H9 (cell line): ENCODE data around the gene BCHE. TPM values are rescaled to one million over a fixed set of nuclear protein-coding genes. Genes with fewer than 3 reads are reported as not detected.

Experiments used
- DNase-seq: peaks from one replicate; pipeline ENCODE4 v3.0.0-alpha.2; 2017
- H2AFZ ChIP-seq: one replicate; pipeline ENCODE4 v1.6.1; 2013; ENCODE audit warnings: mild to moderate bottlenecking, low read length, control low read depth, moderate library complexity
- H2AK5ac ChIP-seq: 2 replicates; pipeline ENCODE4 v1.6.1; 2013; ENCODE audit warnings: low read length, control low read depth, mixed read lengths; ENCODE audit not compliant: insufficient read length
- H2BK120ac ChIP-seq: one replicate; pipeline ENCODE4 v1.6.1; 2013; ENCODE audit warnings: low read depth, mild to moderate bottlenecking, low read length, control low read depth, inconsistent platforms; ENCODE audit not compliant: poor library complexity, severe bottlenecking
- H2BK12ac ChIP-seq: 2 replicates; pipeline ENCODE4 v1.6.1; 2013; ENCODE audit warnings: low read length, control low read depth, mixed read lengths, low read depth; ENCODE audit not compliant: insufficient read length
- H2BK15ac ChIP-seq: 2 replicates; pipeline ENCODE4 v1.6.1; 2013; ENCODE audit warnings: low read depth, low read length, control low read depth
- H2BK20ac ChIP-seq: one replicate; pipeline ENCODE4 v1.6.1; 2013; ENCODE audit warnings: low read depth, mild to moderate bottlenecking, low read length, control low read depth, inconsistent platforms; ENCODE audit not compliant: poor library complexity, severe bottlenecking
- H2BK5ac ChIP-seq: 2 replicates; pipeline ENCODE4 v1.6.1; 2013; ENCODE audit warnings: low read length, control low read depth, mixed read lengths; ENCODE audit not compliant: insufficient read length
- H3K14ac ChIP-seq: 2 replicates; pipeline ENCODE4 v1.6.1; 2013; ENCODE audit warnings: low read length, control low read depth; ENCODE audit not compliant: insufficient read depth
- H3K18ac ChIP-seq: 2 replicates; pipeline ENCODE4 v1.6.1; 2013; ENCODE audit warnings: low read depth, mild to moderate bottlenecking, mixed read lengths, low read length, control low read depth; ENCODE audit not compliant: insufficient read length
- H3K23ac ChIP-seq: 2 replicates; pipeline ENCODE4 v1.6.1; 2013; ENCODE audit warnings: low read length, control low read depth, mixed read lengths, low read depth; ENCODE audit not compliant: insufficient read length
- H3K23me2 ChIP-seq: 2 replicates; pipeline ENCODE4 v1.6.1; 2013; ENCODE audit warnings: low read depth, mild to moderate bottlenecking, mixed read lengths, low read length, control low read depth; ENCODE audit not compliant: insufficient read length, poor library complexity, severe bottlenecking
- H3K27ac ChIP-seq: 2 replicates; pipeline ENCODE4 v1.5.1; 2013; ENCODE audit warnings: low read length, control low read depth, mixed read lengths, low read depth; ENCODE audit not compliant: insufficient read length
- H3K27me3 ChIP-seq: 2 replicates; pipeline ENCODE4 v1.6.1; 2013; ENCODE audit warnings: low read length, control low read depth, inconsistent platforms; ENCODE audit not compliant: insufficient read depth
- H3K4ac ChIP-seq: 2 replicates; pipeline ENCODE4 v1.6.1; 2013; ENCODE audit warnings: low read depth, mild to moderate bottlenecking, control low read depth, inconsistent platforms, low read length, moderate library complexity
- H3K4me1 ChIP-seq: 2 replicates; pipeline ENCODE4 v1.6.1; 2013; ENCODE audit warnings: low read length, control low read depth, inconsistent platforms; ENCODE audit not compliant: insufficient read depth
- H3K4me2 ChIP-seq: 2 replicates; pipeline ENCODE4 v1.6.1; 2013; ENCODE audit warnings: low read length, control low read depth, mixed read lengths; ENCODE audit not compliant: insufficient read length, insufficient read depth
- H3K56ac ChIP-seq: 2 replicates; pipeline ENCODE4 v1.6.1; 2013; ENCODE audit warnings: low read depth, mild to moderate bottlenecking, mixed read lengths, low read length, control low read depth; ENCODE audit not compliant: insufficient read length
- H3K79me1 ChIP-seq: 2 replicates; pipeline ENCODE4 v1.6.1; 2013; ENCODE audit warnings: low read depth, mild to moderate bottlenecking, moderate library complexity, low read length, control low read depth, inconsistent platforms; ENCODE audit not compliant: insufficient read depth, poor library complexity, severe bottlenecking
- H3K79me2 ChIP-seq: 2 replicates; pipeline ENCODE4 v1.6.1; 2013; ENCODE audit warnings: low read length, control low read depth, inconsistent platforms; ENCODE audit not compliant: insufficient read depth
- H3K9ac ChIP-seq: 2 replicates; pipeline ENCODE4 v1.6.1; 2013; ENCODE audit warnings: low read length, control low read depth, mixed read lengths; ENCODE audit not compliant: insufficient read length; ENCODE audit errors: extremely low read depth
- H3K9me3 ChIP-seq: one replicate; pipeline ENCODE4 v1.6.1; 2013; ENCODE audit warnings: low read depth, low read length, inconsistent platforms; ENCODE audit not compliant: control insufficient read depth
- H3T11ph ChIP-seq: one replicate; pipeline ENCODE4 v1.6.1; 2013; ENCODE audit warnings: mild to moderate bottlenecking, low read length, control low read depth, inconsistent platforms
- H4K20me1 ChIP-seq: one replicate; pipeline ENCODE4 v1.6.1; 2013; ENCODE audit not compliant: control insufficient read depth, insufficient read length, insufficient read depth
- H4K5ac ChIP-seq: 2 replicates; pipeline ENCODE4 v1.6.1; 2013; ENCODE audit warnings: low read depth, mild to moderate bottlenecking, mixed read lengths, low read length, control low read depth; ENCODE audit not compliant: insufficient read length
- H4K8ac ChIP-seq: replicated peaks from 2 replicates; pipeline ENCODE4 v1.6.1; 2013; ENCODE audit warnings: low read length, control low read depth, mixed read lengths, low read depth; ENCODE audit not compliant: insufficient read length
- H4K91ac ChIP-seq: 2 replicates; pipeline ENCODE4 v1.6.1; 2013; ENCODE audit warnings: low read depth, mild to moderate bottlenecking, moderate library complexity, mixed read lengths, low read length, control low read depth; ENCODE audit not compliant: insufficient read length
- H3K27ac Mint-ChIP-seq, 3 experiments: 2 replicates in 2 of 3; 3 replicates in 1 of 3; pipeline ENCODE4 v1.8.0; 2020 to 2021; ENCODE audit warnings: mixed read lengths in 3 of 3, mild to moderate bottlenecking in 1 of 3, moderate library complexity in 1 of 3
- H3K27me3 Mint-ChIP-seq: 2 replicates; pipeline ENCODE4 v1.8.0; 2021; ENCODE audit warnings: low read depth, mild to moderate bottlenecking, moderate library complexity, mixed read lengths
- H3K36me3 Mint-ChIP-seq, 3 experiments: 2 replicates in 2 of 3; 3 replicates in 1 of 3; pipeline ENCODE4 v1.8.0; 2020 to 2021; ENCODE audit warnings: low read depth in 3 of 3, mixed read lengths in 3 of 3; ENCODE audit not compliant: insufficient read depth in 1 of 3
- H3K4me1 Mint-ChIP-seq, 2 experiments: 2 replicates each; pipeline ENCODE4 v1.8.0; 2020; ENCODE audit warnings: mixed read lengths in 2 of 2
- H3K4me3 Mint-ChIP-seq, 2 experiments: 2 replicates in 1 of 2; 3 replicates in 1 of 2; pipeline ENCODE4 v1.8.0; 2020 to 2021; ENCODE audit warnings: mild to moderate bottlenecking in 2 of 2, mixed read lengths in 2 of 2, moderate library complexity in 1 of 2
- H3K9me3 Mint-ChIP-seq, 2 experiments: 2 replicates in 1 of 2; 3 replicates in 1 of 2; pipeline ENCODE4 v1.8.0; 2020; ENCODE audit warnings: mild to moderate bottlenecking in 2 of 2, mixed read lengths in 2 of 2, moderate library complexity in 1 of 2
- CTCF ChIP-seq: fragments of 200-600 bp; sonication (generic); conservative IDR thresholded peaks from 3 replicates; pipeline ENCODE4 v1.8.0; 2021; ENCODE audit warnings: antibody characterized with exemption, mild to moderate bottlenecking
- WGBS: extraction: QIAGEN DNeasy Blood & Tissue Kit; methylation state at CpG from one replicate; pipeline ENCODE4 v1.1.7; 2013; ENCODE audit warnings: missing lambda C conversion rate, low lambda C conversion rate, mixed read lengths; ENCODE audit not compliant: insufficient read length; ENCODE audit errors: extremely low coverage; 5-methylcytosine and 5-hydroxymethylcytosine counted together
- total RNA-seq: library from RNA; stranded (reverse); gene quantifications from 2 replicates; pipeline ENCODE4 v1.2.1, GENCODE V29; 2021

Gene BCHE
- total RNA-seq, 1 experiment from 2014 or later, result 1.4 TPM

DNA sequence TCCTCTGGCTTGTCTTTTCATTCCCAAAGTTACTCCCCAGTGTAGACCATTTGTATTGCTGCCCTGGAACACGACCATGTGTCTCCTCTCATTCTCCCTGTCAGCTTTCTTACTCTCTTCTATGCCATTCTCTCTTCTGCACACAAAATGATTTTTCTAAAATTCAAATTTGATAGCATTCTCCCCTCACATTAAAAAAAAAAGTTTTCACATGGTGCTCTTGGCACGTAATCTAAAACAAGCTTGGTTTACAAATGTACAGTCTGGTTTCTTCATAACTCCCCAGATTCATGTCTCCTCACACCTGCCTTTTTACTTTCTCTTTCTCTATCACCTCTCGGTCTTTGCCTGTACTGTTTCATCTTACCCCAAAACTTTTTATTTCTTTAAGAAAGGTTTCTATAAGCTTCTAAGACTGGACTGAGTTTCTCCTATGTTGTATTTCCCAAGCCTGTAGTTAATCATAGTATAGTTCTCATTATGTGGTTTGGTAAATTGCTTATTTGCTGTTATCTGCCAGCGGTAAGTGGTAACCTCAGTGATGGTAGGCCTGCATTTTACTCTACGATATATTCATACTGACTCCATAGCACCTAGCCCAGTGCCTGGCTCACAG, 31.2 kb downstream of the BCHE start:
- Histone ChIP-seq H2AFZ (no peak overlapping the region), H3K23ac (no peak overlapping the region), H2BK120ac (no peak overlapping the region), H3K23me2 (no peaks in the 10 kb centered on the region), H2BK12ac (no peak overlapping the region), H4K5ac (no peak overlapping the region), H3K79me1 (no peaks in the 10 kb centered on the region), H2BK5ac (no peak overlapping the region), H3T11ph (no peak overlapping the region), H3K4ac (no peak overlapping the region), H3K14ac (no peak overlapping the region), H3K4me1 (no peaks in the 10 kb centered on the region), H3K9me3 (no peaks in the 10 kb centered on the region), H4K8ac (no peak overlapping the region), H2AK5ac (no peak overlapping the region), H3K4me2 (no peak overlapping the region), H3K79me2 (no peaks in the 10 kb centered on the region), H3K18ac (no peak overlapping the region), H3K27me3 (no peaks in the 10 kb centered on the region), H4K20me1 (no peaks in the 10 kb centered on the region), H2BK20ac (no peak overlapping the region), H3K56ac (no peak overlapping the region), H4K91ac (no peak overlapping the region), H3K9ac (no peak overlapping the region), H3K27ac (no peak overlapping the region), H2BK15ac (no peak overlapping the region)
- Mint-ChIP-seq H3K4me3 (no peak overlapping the region), H3K4me1 (no peaks in the 10 kb centered on the region), H3K27me3 (no peaks in the 10 kb centered on the region), H3K27ac (no peak overlapping the region), H3K36me3 (no peaks in the 10 kb centered on the region), H3K9me3 (no peaks in the 10 kb centered on the region)
- no peak for DNase-seq
- no CpG with 5 or more reads among the region's 5 CpGs for WGBS
- TF ChIP-seq CTCF, result no peak
